DOHH2 (cell line): ENCODE measurements around the gene NMRK1.

Source experiments
- H3F3A ChIP-seq: fragments of 200-600 bp; sonication (generic), shearing (Covaris generic); 2 replicates; pipeline ENCODE4 v1.6.0; 2016; ENCODE audit warnings: antibody characterized with exemption, mild to moderate bottlenecking; ENCODE audit not compliant: control insufficient read depth, insufficient read depth
- H3K27ac ChIP-seq: fragments of 200-600 bp; sonication (generic); 2 replicates; pipeline ENCODE4 v1.5.1; 2014; ENCODE audit warnings: low read depth, mild to moderate bottlenecking, low read length, moderate library complexity
- H3K27me3 ChIP-seq: fragments of 200-600 bp; sonication (generic); 2 replicates; pipeline ENCODE4 v1.6.1; 2014; ENCODE audit warnings: mild to moderate bottlenecking, low read length, mixed read lengths; ENCODE audit not compliant: control insufficient read depth
- H3K36me3 ChIP-seq: fragments of 200-600 bp; sonication (generic); 2 replicates; pipeline ENCODE4 v1.6.1; 2014; ENCODE audit warnings: mild to moderate bottlenecking, low read length, moderate library complexity, mixed read lengths; ENCODE audit not compliant: control insufficient read depth
- H3K4me1 ChIP-seq: fragments of 200-600 bp; sonication (generic); 2 replicates; pipeline ENCODE4 v1.6.1; 2014; ENCODE audit warnings: mild to moderate bottlenecking, low read length, mixed read lengths; ENCODE audit not compliant: control insufficient read depth
- H3K4me2 ChIP-seq: fragments of 200-600 bp; sonication (generic); 2 replicates; pipeline ENCODE4 v1.6.0; 2014; ENCODE audit warnings: mild to moderate bottlenecking, low read length, moderate library complexity
- H3K4me3 ChIP-seq: fragments of 200-600 bp; sonication (generic); 2 replicates; pipeline ENCODE4 v1.5.1; 2014; ENCODE audit warnings: mild to moderate bottlenecking, low read length, mixed read lengths
- H3K79me2 ChIP-seq: fragments of 200-600 bp; sonication (generic); 2 replicates; pipeline ENCODE4 v1.6.1; 2014; ENCODE audit warnings: mild to moderate bottlenecking, low read length, mixed read lengths; ENCODE audit not compliant: control insufficient read depth
- H3K9me2 ChIP-seq: fragments of 200-600 bp; sonication (generic); replicated peaks from 2 replicates; pipeline ENCODE4 v1.6.1; 2014; ENCODE audit warnings: mild to moderate bottlenecking, low read length, mixed read lengths; ENCODE audit not compliant: control insufficient read depth
- H3K9me3 ChIP-seq: fragments of 200-600 bp; sonication (generic); 2 replicates; pipeline ENCODE4 v1.6.1; 2014; ENCODE audit warnings: antibody characterized with exemption, low read length, mixed read lengths; ENCODE audit not compliant: control insufficient read depth, insufficient read depth
- H4K20me1 ChIP-seq: fragments of 200-600 bp; sonication (generic); 2 replicates; pipeline ENCODE4 v1.6.0; 2014; ENCODE audit warnings: low read depth, mild to moderate bottlenecking, antibody characterized with exemption, low read length, moderate library complexity; ENCODE audit not compliant: control insufficient read depth, insufficient read depth
- CTCF ChIP-seq: fragments of 200-600 bp; sonication (generic); IDR thresholded peaks from one replicate; pipeline ENCODE4 v1.5.1; 2014; ENCODE audit warnings: antibody characterized with exemption, mild to moderate bottlenecking, low read depth, low read length; ENCODE audit not compliant: poor library complexity, severe bottlenecking
- EZH2phosphoT487 ChIP-seq: fragments of 200-600 bp; sonication (generic); IDR thresholded peaks from 2 replicates; pipeline ENCODE4 v1.6.1; 2017; ENCODE audit warnings: borderline replicate concordance, mild to moderate bottlenecking, antibody characterized with exemption, low read length, moderate library complexity, mixed read lengths

Gene NMRK1

GRCh38 chr9:75087824-75088645 lies at the start of gene NMRK1, which contains the start of gene OSTF1:
TSS of gene NMRK1 (minus strand) at chr9:75088155. CDS start at chr9:75083115, 5,040 bp downstream.
TSS of gene OSTF1 (plus strand) at chr9:75088514. CDS start at chr9:75088693, 179 bp downstream.
- Histone ChIP-seq H3K27ac (peak within 1 kb of the TSS; percentile 76), H3K79me2 (peaks cover 43% of the 10 kb centered on the region), H3K4me2 (peak within 1 kb of the TSS; percentile 96), H3K4me3 (peak within 1 kb of the TSS; percentile 99), H3K27me3 (no peaks in the 10 kb centered on the region), H3K9me3 (no peaks in the 10 kb centered on the region), H3K4me1 (peaks cover 31% of the 10 kb centered on the region), H3K9me2 (no peaks in the 10 kb centered on the region), H4K20me1 (peaks cover 12% of the 10 kb centered on the region), H3F3A (no peaks in the 10 kb centered on the region), H3K36me3 (peaks cover 2% of the 10 kb centered on the region; the same call in 1 of the 2 replicates)
- TF ChIP-seq CTCF = no peak
- no peak for TF ChIP-seq EZH2phosphoT487

- Histone ChIP-seq H3K27me3 (no peaks in the 10 kb centered on the region), H4K20me1 (no peaks in the 10 kb centered on the region), H3K36me3 (peaks cover 28% of the 10 kb centered on the region)
Observed at GRCh38 chr9:75134495-75134894, 46.5 kb upstream of the NMRK1 start.

GRCh38 chr9:75133396-75133795 lies 45.4 kb upstream of the NMRK1 start:
- no peaks in the 10 kb centered on the region for H3K79me2 ChIP-seq
- peaks cover 28% of the 10 kb centered on the region for H3K36me3 ChIP-seq
- H3K4me1 ChIP-seq = no peaks in the 10 kb centered on the region
- no peaks in the 10 kb centered on the region for H3K9me2 ChIP-seq
- no peak overlapping the region for H3K4me3 ChIP-seq
- H3K9me3 ChIP-seq = no peaks in the 10 kb centered on the region
- no peaks in the 10 kb centered on the region for H3F3A ChIP-seq
- H3K4me2 ChIP-seq = no peak overlapping the region
- no peaks in the 10 kb centered on the region for H3K27me3 ChIP-seq
- no peak overlapping the region for H3K27ac ChIP-seq
- no peak for TF ChIP-seq EZH2phosphoT487
- no peak for TF ChIP-seq CTCF
- H4K20me1 ChIP-seq = no peaks in the 10 kb centered on the region

More at GRCh38 chr9:75134495-75134894, 46.5 kb upstream of the NMRK1 start:
- Histone ChIP-seq H3K4me3 (no peak overlapping the region), H3K9me2 (no peaks in the 10 kb centered on the region), H3K9me3 (no peaks in the 10 kb centered on the region), H3K4me2 (no peak overlapping the region), H3F3A (no peaks in the 10 kb centered on the region), H3K4me1 (no peaks in the 10 kb centered on the region), H3K27ac (no peak overlapping the region), H3K79me2 (no peaks in the 10 kb centered on the region)
- TF ChIP-seq CTCF (no peak), EZH2phosphoT487 (no peak)
